ENCODE measurements around the gene EPHA1.

Gene EPHA1

GRCh38 chr7:143356414-143357050, 52.1 kb downstream of the EPHA1 start:
- H4K20me1 ChIP-seq (ENCODE audit: insufficient read depth, low read length, poor library complexity, severe bottlenecking) = no peaks in the 10 kb centered on the region
- no peak for TF ChIP-seq EZH2phosphoT487 (IDR thresholded peaks at IDR 0.05; ENCODE audit: borderline replicate concordance)
- no peak for TF ChIP-seq CTCF (conservative IDR thresholded peaks at IDR 0.05; ENCODE audit: low read length)
- H3K4me2 ChIP-seq (ENCODE audit: low read depth, low read length, poor library complexity, severe bottlenecking) = no peak overlapping the region
- H3K36me3 ChIP-seq (ENCODE audit: insufficient read depth, low read length) = no peaks in the 10 kb centered on the region
- H3K79me2 ChIP-seq (ENCODE audit: insufficient read depth, low read length) = no peaks in the 10 kb centered on the region
- H3K9me3 ChIP-seq (ENCODE audit: insufficient read depth, low read depth, low read length) = no peaks in the 10 kb centered on the region
- H3K4me3 ChIP-seq (ENCODE audit: low read length, poor library complexity, severe bottlenecking) = no peak overlapping the region
- no peaks in the 10 kb centered on the region for H3K4me1 ChIP-seq (ENCODE audit: insufficient read depth, low read length, poor library complexity, severe bottlenecking)
- no peaks in the 10 kb centered on the region for H3K27me3 ChIP-seq (ENCODE audit: insufficient read depth, low read length, poor library complexity, severe bottlenecking)
- H3K9me2 ChIP-seq (replicated peaks; ENCODE audit: low read depth, low read length) = no peaks in the 10 kb centered on the region
- H2AFZ ChIP-seq (ENCODE audit: low read length) = no peak overlapping the region
- H3F3A ChIP-seq (ENCODE audit: low read depth) = no peaks in the 10 kb centered on the region
- H3K9ac ChIP-seq (ENCODE audit: low read depth, low read length, poor library complexity, severe bottlenecking) = no peak overlapping the region

- H3K36me3 ChIP-seq (ENCODE audit: insufficient read depth, low read length) = no peaks in the 10 kb centered on the region
- H3K4me1 ChIP-seq (ENCODE audit: insufficient read depth, low read length, poor library complexity, severe bottlenecking) = no peaks in the 10 kb centered on the region
- no peak overlapping the region for H2AFZ ChIP-seq (ENCODE audit: low read length)
- no peaks in the 10 kb centered on the region for H4K20me1 ChIP-seq (ENCODE audit: insufficient read depth, low read length, poor library complexity, severe bottlenecking)
- no peak overlapping the region for H3K4me2 ChIP-seq (ENCODE audit: low read depth, low read length, poor library complexity, severe bottlenecking)
- H3K9ac ChIP-seq (ENCODE audit: low read depth, low read length, poor library complexity, severe bottlenecking) = no peak overlapping the region
- H3K79me2 ChIP-seq (ENCODE audit: insufficient read depth, low read length) = no peaks in the 10 kb centered on the region
- H3K9me2 ChIP-seq (replicated peaks; ENCODE audit: low read depth, low read length) = no peaks in the 10 kb centered on the region
- TF ChIP-seq EZH2phosphoT487 (IDR thresholded peaks at IDR 0.05; ENCODE audit: borderline replicate concordance) = no peak
- 0 out of 2 replicates have a peak, but pooled peaks have one; percentile 10 for TF ChIP-seq CTCF (conservative IDR thresholded peaks at IDR 0.05; ENCODE audit: low read length)
- no peaks in the 10 kb centered on the region for H3F3A ChIP-seq (ENCODE audit: low read depth)
- H3K4me3 ChIP-seq (ENCODE audit: low read length, poor library complexity, severe bottlenecking) = no peak overlapping the region
- no peaks in the 10 kb centered on the region for H3K9me3 ChIP-seq (ENCODE audit: insufficient read depth, low read depth, low read length)
- H3K27me3 ChIP-seq (ENCODE audit: insufficient read depth, low read length, poor library complexity, severe bottlenecking) = no peaks in the 10 kb centered on the region
Observed at GRCh38 chr7:143355450-143356385, 52.9 kb downstream of the EPHA1 start.

- no peaks in the 10 kb centered on the region for H3K9me2 ChIP-seq (replicated peaks; ENCODE audit: low read depth, low read length)
- H4K20me1 ChIP-seq (ENCODE audit: insufficient read depth, low read length, poor library complexity, severe bottlenecking) = no peaks in the 10 kb centered on the region
- no peaks in the 10 kb centered on the region for H3K36me3 ChIP-seq (ENCODE audit: insufficient read depth, low read length)
- no peaks in the 10 kb centered on the region for H3K9me3 ChIP-seq (ENCODE audit: insufficient read depth, low read depth, low read length)
- no peaks in the 10 kb centered on the region for H3K27me3 ChIP-seq (ENCODE audit: insufficient read depth, low read length, poor library complexity, severe bottlenecking)
- H3K4me2 ChIP-seq (ENCODE audit: low read depth, low read length, poor library complexity, severe bottlenecking) = no peak overlapping the region
- H2AFZ ChIP-seq (ENCODE audit: low read length) = no peak overlapping the region
- no peak overlapping the region for H3K4me3 ChIP-seq (ENCODE audit: low read length, poor library complexity, severe bottlenecking)
- no peak overlapping the region for H3K9ac ChIP-seq (ENCODE audit: low read depth, low read length, poor library complexity, severe bottlenecking)
- H3K4me1 ChIP-seq (ENCODE audit: insufficient read depth, low read length, poor library complexity, severe bottlenecking) = no peaks in the 10 kb centered on the region
- TF ChIP-seq CTCF (conservative IDR thresholded peaks at IDR 0.05; ENCODE audit: low read length) (no peak), EZH2phosphoT487 (IDR thresholded peaks at IDR 0.05; ENCODE audit: borderline replicate concordance) (no peak)
- no peaks in the 10 kb centered on the region for H3F3A ChIP-seq (ENCODE audit: low read depth)
- no peaks in the 10 kb centered on the region for H3K79me2 ChIP-seq (ENCODE audit: insufficient read depth, low read length)
Observed at GRCh38 chr7:143354965-143355364, 53.7 kb downstream of the EPHA1 start.
